Measurements from ENCODE around the gene INSYN1. TPM values are rescaled to one million over a fixed set of nuclear protein-coding genes. Genes with fewer than 3 reads are reported as not detected.
A peak's percentile ranks its signal among the peaks of the same experiment; 100 is the strongest.

INSYN1 gene
- total and polyA plus RNA-seq, 9 of the 15 experiments (the other 6 are each of a cell fraction or from before 2014, with no cell fraction given) = not detected

- no peaks in the 10 kb centered on the region for H3K79me2 ChIP-seq (ENCODE audit: control insufficient read depth, insufficient read depth, low read length)
- H3K9me3 ChIP-seq (replicated peaks; ENCODE audit: control insufficient read depth, insufficient read depth, low read depth, low read length) = no peaks in the 10 kb centered on the region
- no peak overlapping the region for H3K27ac ChIP-seq (ENCODE audit: extremely low read depth, low read depth, low read length)
- ChIA-PET CTCF (ENCODE audit: low intra/inter-chr PET ratio) (no interaction called here), POLR2A (interaction anchor here (1.0 kb wide), 1 partner anchor 95 kb away, joined by 4 read pairs; no protein-coding TSS in a partner anchor)
- H3K9ac ChIP-seq (ENCODE audit: insufficient read depth in 1 of 2, low read depth in 2 of 2, low read length in 2 of 2) = no peak overlapping the region
- H3K9me1 ChIP-seq (ENCODE audit: control insufficient read depth, insufficient read depth, low read length) = no peaks in the 10 kb centered on the region
- 0% methylated on average over 11 of the region's 11 CpGs for WGBS (ENCODE audit: insufficient coverage, low coverage, missing lambda C conversion rate)
- in situ Hi-C loops (cut with MboI) (no loop called here), intact Hi-C loops (cut with micrococcal nuclease) (no loop called here)
- no TSS peak for BruUV-seq (replicated peaks)
- H3K27me3 ChIP-seq (ENCODE audit: control insufficient read depth in 2 of 2, insufficient read depth in 2 of 2, low read length in 2 of 2) = peaks cover 16 to 40% of the 10 kb centered on the region in 2 experiments; a peak in 3 of 5 replicates
- H3K4me3 ChIP-seq = no peak overlapping the region
- no peak overlapping the region for H3K4me2 ChIP-seq (ENCODE audit: insufficient read depth, low read length)
- no peaks in the 10 kb centered on the region for H3K4me1 ChIP-seq (replicated peaks in 1 of 2; ENCODE audit: control insufficient read depth in 2 of 2, insufficient read depth in 2 of 2, low read length in 2 of 2)
- no peak overlapping the region for H2AFZ ChIP-seq (ENCODE audit: low read depth, low read length)
- no peak for DNase-seq (ENCODE audit: extremely low read depth in 1 of 4, low spot score in 3 of 4)
- H3K36me3 ChIP-seq (ENCODE audit: control insufficient read depth, insufficient read depth, low read length) = no peaks in the 10 kb centered on the region
- H4K20me1 ChIP-seq (replicated peaks; ENCODE audit: control insufficient read depth, insufficient read depth, low read length) = peaks cover 3% of the 10 kb centered on the region
- no peak for FAIRE-seq
- no peak for ATAC-seq
- TF ChIP-seq ZFP36 (IDR thresholded peaks at IDR 0.05; ENCODE audit: low read depth, low read length, partially characterized antibody) = peak; percentile 72
- TF ChIP-seq DDX20 (tag; IDR thresholded peaks at IDR 0.05; ENCODE audit: low read depth) = no peak
- TF ChIP-seq CEBPZ (IDR thresholded peaks at IDR 0.05; ENCODE audit: borderline replicate concordance, low read depth, low read length) = no peak
- no peak for TF ChIP-seq ZNF407 (IDR thresholded peaks at IDR 0.05; ENCODE audit: low read depth)
- TF ChIP-seq NCOA4 (IDR thresholded peaks at IDR 0.05; ENCODE audit: partially characterized antibody) = no peak
- no peak for TF ChIP-seq MLX (CRISPR knock-in tag; conservative IDR thresholded peaks at IDR 0.05)
- no peak for TF ChIP-seq KLF13 (tag; IDR thresholded peaks at IDR 0.05; ENCODE audit: borderline replicate concordance, low read depth)
Observed at GRCh38 chr15:73760330-73761329, 7.5 kb upstream of the INSYN1 start.

All from K562 (cell line).